Activated CD4-positive, alpha-beta memory T cell treated with anti-CD3 and anti-CD28 coated beads for 36 hours (primary cell): ENCODE data around the gene GNB1L. TPM values are rescaled to one million over a fixed set of nuclear protein-coding genes. Genes with fewer than 3 reads are reported as not detected.

Experiments used
- CTCF ChIA-PET: fragments of 350-600 bp; sonication (Branson Sonifier 250); formaldehyde crosslinking; loops from one replicate; lab custom pipeline; 2021; ENCODE audit warnings: antibody characterized with exemption, inconsistent platforms; lab: Charles Lee
- POLR2A ChIA-PET: fragments of 350-600 bp; sonication (Branson Sonifier 250); formaldehyde crosslinking; loops from one replicate; lab custom pipeline; 2021; ENCODE audit warnings: antibody characterized with exemption; lab: Charles Lee
- DNase-seq: peaks from one replicate; pipeline ENCODE4 v3.0.0-alpha.2; 2020
- H3K27ac Mint-ChIP-seq: one replicate; pipeline ENCODE4 v1.8.0; 2021; ENCODE audit warnings: mixed read lengths
- H3K27me3 Mint-ChIP-seq: one replicate; pipeline ENCODE4 v1.8.0; 2021; ENCODE audit warnings: mixed read lengths
- H3K36me3 Mint-ChIP-seq: one replicate; pipeline ENCODE4 v1.8.0; 2021; ENCODE audit warnings: mixed read lengths
- H3K4me1 Mint-ChIP-seq: one replicate; pipeline ENCODE4 v1.8.0; 2021; ENCODE audit warnings: low read depth, mixed read lengths
- H3K4me3 Mint-ChIP-seq: one replicate; pipeline ENCODE4 v1.8.0; 2021; ENCODE audit warnings: mild to moderate bottlenecking, mixed read lengths
- H3K9me3 Mint-ChIP-seq: one replicate; pipeline ENCODE4 v1.8.0; 2021; ENCODE audit warnings: mixed read lengths
- intact Hi-C: fragments of 100-400 bp; cut with micrococcal nuclease; formaldehyde crosslinking; loops from one replicate; pipeline ENCODE4 v1.15.1; 2023
- total RNA-seq, 2 experiments: library from RNA; stranded (reverse); gene quantifications; one replicate each; pipeline ENCODE4 v1.2.3, GENCODE V29; 2021

GNB1L gene
- total RNA-seq, 2 experiments from 2014 or later = 11.3 to 12.3 TPM

DNA sequence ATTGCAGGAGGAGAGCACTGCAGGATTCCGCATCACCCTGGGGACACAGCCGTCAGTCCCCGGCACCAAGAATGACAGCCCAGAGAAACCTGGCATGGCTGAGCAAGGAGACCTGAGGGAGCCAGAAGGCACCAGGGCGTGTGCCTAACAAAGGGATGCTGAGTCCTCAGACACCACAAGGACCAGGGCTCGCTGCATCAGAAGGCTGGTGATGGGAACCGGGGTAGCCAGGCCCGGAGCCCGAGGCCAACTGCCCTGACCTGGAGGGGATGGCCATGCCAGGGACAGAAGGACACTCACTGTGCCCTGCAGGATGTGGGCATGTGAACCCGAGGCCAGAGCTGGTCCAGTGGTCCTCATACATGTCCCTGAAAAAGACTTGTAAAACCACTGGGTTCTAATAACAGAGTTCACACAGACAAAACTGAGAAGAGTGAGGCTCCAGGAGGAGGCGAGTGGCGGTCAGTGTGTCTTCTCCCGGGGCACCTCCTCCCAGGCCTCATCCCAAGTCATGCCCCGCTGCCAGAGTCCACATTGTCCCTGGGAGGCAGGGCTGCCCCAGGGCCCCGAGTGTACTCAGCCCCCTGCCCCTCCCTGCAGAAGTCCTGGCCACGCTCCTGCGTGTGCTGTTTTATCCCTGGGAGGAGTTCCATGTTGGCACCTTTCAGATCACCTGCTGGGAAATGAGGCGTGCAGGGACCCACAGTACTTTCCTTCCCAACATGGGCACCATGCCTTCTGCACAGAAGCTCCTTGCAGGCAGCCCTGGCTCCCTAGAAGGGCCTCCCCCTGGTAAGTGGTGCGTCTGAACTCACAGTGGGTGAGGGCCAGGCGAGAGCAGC lies 51.6 kb downstream of the GNB1L start:
- peaks cover 4% of the 10 kb centered on the region for H3K36me3 Mint-ChIP-seq
- H3K4me1 Mint-ChIP-seq = no peaks in the 10 kb centered on the region
- no peak overlapping the region for H3K4me3 Mint-ChIP-seq
- no peaks in the 10 kb centered on the region for H3K9me3 Mint-ChIP-seq
- no peak overlapping the region for H3K27ac Mint-ChIP-seq
- ChIA-PET CTCF (no interaction called here), POLR2A (no interaction called here)
- intact Hi-C loops = no loop called here
- no peaks in the 10 kb centered on the region for H3K27me3 Mint-ChIP-seq
- no peak for DNase-seq

DNA sequence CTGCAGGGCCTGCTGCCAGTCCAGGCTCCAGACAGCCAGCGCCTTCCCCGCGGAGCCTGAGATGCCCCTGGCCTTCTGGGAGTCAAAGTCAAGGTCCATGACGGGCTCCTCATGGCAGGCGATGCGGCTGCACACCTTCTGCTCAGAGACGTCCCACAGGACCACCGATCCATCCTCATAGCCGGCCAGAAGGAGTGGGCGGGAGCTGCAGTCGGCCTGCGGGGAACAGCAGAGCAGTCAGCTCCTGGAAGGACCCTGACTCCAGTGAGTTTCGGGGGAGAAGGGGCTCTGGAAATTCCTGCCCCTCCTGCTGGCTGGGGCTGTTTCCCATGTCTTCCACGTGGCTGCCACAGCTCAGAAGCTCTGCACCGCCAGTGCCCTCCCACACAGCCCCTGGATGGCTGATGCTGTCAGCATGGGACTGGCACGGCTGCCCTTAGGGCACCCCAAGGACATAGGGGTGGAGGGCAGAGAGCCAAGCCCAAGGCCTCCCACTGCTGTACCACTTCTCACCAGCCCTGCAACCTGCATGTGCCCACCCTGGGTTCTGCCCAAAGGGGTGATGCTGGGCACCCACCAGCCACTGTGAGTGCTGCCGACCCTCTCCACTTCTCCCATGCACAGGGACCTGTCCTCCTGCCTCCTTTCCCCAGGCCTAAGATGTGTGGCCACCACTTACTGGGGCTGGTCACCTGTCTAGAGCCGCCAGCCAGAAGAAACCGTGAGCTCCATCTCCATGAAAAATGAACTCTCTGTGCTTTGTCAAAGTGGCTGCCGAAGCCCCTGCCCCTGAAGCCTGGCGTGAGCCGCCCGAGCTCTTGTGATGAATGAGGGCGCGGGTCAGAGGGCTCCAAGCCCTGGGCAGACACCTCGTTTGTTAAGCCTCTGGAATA lies 52.4 kb downstream of the GNB1L start:
- peaks cover 4% of the 10 kb centered on the region for H3K36me3 Mint-ChIP-seq
- H3K27ac Mint-ChIP-seq = no peak overlapping the region
- H3K4me1 Mint-ChIP-seq = no peaks in the 10 kb centered on the region
- H3K9me3 Mint-ChIP-seq = no peaks in the 10 kb centered on the region
- CTCF ChIA-PET = no interaction called here
- DNase-seq = no peak
- intact Hi-C loops = no loop called here
- no peak overlapping the region for H3K4me3 Mint-ChIP-seq
- POLR2A ChIA-PET = no interaction called here
- H3K27me3 Mint-ChIP-seq = no peaks in the 10 kb centered on the region

DNA sequence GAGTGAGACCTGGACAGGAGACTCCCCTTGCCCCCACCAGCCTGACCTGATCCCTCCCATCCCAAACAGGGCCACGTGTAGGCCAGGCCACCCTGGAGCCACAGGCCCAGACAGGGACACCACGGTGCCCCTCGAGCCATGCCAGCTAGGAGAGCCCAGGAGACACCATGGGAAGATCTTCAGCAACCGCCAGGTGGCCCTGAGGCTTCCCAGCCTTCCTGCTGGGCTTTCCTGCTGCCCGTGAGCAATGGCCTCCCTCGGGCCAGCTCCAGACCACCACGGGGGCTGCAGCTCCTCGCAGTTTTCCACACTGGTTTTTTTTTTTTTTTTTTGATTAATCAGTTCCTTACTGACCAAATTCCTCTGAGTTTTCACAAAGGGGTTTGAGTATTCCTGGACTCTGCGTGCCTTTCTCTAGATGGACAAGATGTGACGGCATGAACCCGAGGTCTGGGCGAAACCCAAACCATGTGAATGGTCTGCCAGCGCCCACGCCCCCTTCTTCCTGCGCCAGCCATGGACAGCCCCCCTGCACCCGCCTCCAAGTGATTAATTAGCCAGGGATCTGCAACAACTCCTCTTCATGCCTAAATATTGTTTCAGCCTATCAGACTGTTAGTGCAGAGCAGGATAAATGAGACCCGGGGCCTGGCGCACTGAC lies 53.2 kb downstream of the GNB1L start:
- no peak for DNase-seq
- H3K27me3 Mint-ChIP-seq = no peaks in the 10 kb centered on the region
- no peak overlapping the region for H3K4me3 Mint-ChIP-seq
- intact Hi-C loops = no loop called here
- H3K4me1 Mint-ChIP-seq = no peaks in the 10 kb centered on the region
- POLR2A ChIA-PET = interaction anchor here (0.6 kb wide), 1 partner anchor 320 kb away, joined by 4 read pairs; no protein-coding TSS in a partner anchor
- no peaks in the 10 kb centered on the region for H3K9me3 Mint-ChIP-seq
- CTCF ChIA-PET = no interaction called here
- H3K27ac Mint-ChIP-seq = no peak overlapping the region
- peaks cover 4% of the 10 kb centered on the region for H3K36me3 Mint-ChIP-seq

DNA sequence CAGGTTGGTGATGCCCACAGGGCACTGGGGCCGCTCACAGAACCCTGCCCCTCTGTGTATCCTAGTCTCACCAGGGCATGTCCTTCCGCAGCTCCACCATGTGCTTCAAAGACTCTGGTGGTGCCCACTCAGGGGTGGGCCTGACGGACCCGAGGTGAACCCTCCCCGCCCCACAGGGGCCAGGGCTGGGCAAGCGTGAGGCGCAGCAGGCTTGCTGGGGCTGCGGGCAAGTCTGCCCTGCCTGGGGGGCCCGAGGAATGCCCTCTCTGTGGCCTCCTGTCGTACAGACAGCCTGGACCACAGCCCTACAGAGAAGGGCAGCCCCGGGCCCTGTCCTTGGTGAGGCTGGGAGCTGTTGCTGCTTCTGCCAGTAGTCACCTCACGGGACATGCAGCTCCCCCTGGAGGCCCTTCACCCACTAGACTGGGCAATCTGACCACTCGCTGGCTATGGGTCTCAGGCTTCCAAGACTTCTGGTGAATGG lies 53.9 kb downstream of the GNB1L start:
- no peak overlapping the region for H3K27ac Mint-ChIP-seq
- CTCF ChIA-PET = no interaction called here
- no peaks in the 10 kb centered on the region for H3K27me3 Mint-ChIP-seq
- no peak for DNase-seq
- peaks cover 4% of the 10 kb centered on the region for H3K36me3 Mint-ChIP-seq
- H3K4me3 Mint-ChIP-seq = no peak overlapping the region
- POLR2A ChIA-PET = interaction anchor here (0.6 kb wide), 1 partner anchor 320 kb away, joined by 4 read pairs; no protein-coding TSS in a partner anchor
- no peaks in the 10 kb centered on the region for H3K4me1 Mint-ChIP-seq
- intact Hi-C loops = no loop called here
- no peaks in the 10 kb centered on the region for H3K9me3 Mint-ChIP-seq

DNA sequence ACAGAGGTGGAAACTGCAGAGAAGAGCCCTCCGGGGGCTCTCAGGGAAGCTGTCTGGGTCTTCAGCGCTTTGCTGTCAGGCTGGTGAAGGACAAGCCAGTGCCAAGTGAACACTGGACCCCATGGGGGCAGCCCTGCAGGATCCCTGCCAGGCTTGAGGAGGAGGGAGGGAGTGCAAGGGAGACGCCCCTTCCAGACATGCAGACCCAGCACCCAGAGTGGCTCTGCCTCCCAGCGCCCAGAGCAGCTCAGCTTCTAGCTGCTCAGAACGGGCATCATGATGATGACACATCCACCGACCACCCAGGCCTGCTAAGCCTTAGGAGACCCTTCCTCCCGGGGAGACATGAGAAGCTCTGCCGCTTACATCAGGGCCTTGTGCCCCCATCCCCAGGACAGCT lies 54.4 kb downstream of the GNB1L start:
- Mint-ChIP-seq H3K4me3 (no peak overlapping the region), H3K4me1 (no peaks in the 10 kb centered on the region), H3K9me3 (no peaks in the 10 kb centered on the region), H3K27ac (no peak overlapping the region), H3K36me3 (peaks cover 4% of the 10 kb centered on the region), H3K27me3 (no peaks in the 10 kb centered on the region)
- ChIA-PET POLR2A (no interaction called here), CTCF (no interaction called here)
- intact Hi-C loops = no loop called here
- DNase-seq = no peak

DNA sequence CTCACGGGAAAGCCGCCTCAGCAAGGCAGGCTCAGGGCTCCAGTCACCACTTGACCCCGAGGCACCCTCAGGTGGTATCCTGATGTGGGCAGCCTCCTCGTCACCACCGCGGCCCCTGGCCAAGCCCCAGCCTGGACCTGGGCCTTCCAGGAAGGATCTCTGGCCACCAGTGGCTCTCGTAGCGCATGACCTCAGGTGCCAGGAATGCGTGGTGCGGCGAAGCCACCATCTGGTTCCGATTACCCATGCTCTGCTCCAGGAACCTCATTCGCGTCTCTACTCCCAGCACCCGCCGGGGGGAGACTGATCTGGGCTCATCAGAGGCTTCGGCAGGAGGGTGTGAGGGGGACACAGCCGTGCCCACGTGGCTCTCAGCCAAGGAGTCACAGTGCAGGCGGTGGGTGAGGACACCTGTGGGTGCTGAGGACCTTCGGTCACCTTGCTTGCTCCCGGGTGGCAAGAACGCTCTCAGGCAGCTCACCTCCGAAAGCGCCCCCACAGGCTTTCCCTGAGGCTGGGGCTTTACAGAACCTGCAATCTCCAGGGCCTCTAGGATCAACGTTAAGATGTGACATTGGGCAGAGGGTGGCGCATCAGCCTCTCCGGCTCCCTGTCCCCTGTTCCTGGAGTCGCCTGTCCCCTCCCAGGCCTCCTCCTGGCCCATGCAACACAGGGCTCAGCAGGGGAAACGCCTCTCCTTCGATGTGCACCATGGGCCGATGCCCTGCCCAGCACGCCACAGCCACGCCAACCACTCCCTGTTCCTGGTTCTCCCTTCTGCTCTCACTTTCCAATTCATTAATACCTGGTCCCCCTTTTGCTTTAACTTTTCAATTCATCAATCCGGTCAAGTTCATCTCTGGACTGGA lies 55.1 kb downstream of the GNB1L start:
- POLR2A ChIA-PET = no interaction called here
- Mint-ChIP-seq H3K27me3 (no peaks in the 10 kb centered on the region), H3K27ac (no peak overlapping the region), H3K9me3 (no peaks in the 10 kb centered on the region), H3K4me3 (no peak overlapping the region), H3K36me3 (peaks cover 4% of the 10 kb centered on the region), H3K4me1 (no peaks in the 10 kb centered on the region)
- DNase-seq = no peak
- CTCF ChIA-PET = no interaction called here
- intact Hi-C loops = no loop called here

DNA sequence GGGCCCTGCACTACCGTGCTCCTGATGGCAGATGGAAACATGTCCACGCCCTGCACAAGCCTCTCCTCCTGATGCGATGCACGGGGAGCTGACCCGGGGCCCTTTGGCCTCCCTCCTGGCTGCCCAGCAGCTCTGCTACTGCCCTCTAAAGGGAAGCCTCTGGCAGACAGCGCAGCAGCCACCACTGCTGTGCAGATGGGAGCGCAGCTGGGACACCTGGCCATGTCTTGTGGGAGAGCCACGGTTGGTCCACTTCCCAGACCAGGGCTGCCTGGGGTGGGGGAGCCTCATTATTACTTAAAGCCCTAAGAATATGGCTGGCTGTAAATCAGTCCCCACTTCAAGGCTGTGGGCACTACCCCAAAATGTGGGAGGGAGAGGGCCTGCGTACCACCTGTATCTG lies 55.8 kb downstream of the GNB1L start:
- Mint-ChIP-seq H3K9me3 (peaks cover 6% of the 10 kb centered on the region), H3K36me3 (peaks cover 11% of the 10 kb centered on the region), H3K4me1 (no peaks in the 10 kb centered on the region), H3K4me3 (no peak overlapping the region), H3K27me3 (no peaks in the 10 kb centered on the region), H3K27ac (no peak overlapping the region)
- ChIA-PET POLR2A (no interaction called here), CTCF (no interaction called here)
- no peak for DNase-seq
- intact Hi-C loops = no loop called here

DNA sequence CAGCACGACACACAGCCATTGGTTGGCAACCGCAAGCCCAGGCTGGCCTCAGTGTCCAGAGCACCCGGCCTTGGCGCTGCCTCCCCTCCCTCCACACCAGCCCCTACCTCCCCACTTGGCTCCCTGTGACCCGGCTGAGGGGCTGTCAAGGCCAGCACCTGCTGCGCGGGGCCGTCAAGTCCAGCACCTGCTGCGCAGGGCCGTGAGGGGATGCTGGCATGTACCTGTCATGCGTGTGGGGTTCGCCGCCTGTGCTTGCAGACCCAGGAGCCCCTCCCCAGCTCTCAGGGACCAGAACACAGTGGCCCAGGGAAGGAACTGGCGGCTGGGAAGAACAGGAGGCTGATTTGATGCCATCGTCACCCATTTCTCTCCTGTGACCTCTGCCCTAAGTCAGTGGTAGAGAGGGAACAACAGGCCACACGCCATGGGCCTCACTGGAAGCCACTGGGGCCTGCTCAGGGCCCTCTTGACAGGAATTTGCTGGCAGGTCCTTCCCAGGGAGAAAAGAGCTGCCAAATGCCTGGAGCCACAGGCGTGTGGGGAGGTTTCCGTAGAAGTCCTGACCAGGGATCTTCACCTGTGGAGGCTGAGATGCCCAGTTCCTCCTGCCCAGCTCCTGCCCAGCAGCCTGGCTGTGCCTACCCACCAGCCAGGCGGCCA lies 56.5 kb downstream of the GNB1L start:
- Mint-ChIP-seq H3K36me3 (peaks cover 18% of the 10 kb centered on the region), H3K27ac (no peak overlapping the region)
- CTCF ChIA-PET = no interaction called here

DNA sequence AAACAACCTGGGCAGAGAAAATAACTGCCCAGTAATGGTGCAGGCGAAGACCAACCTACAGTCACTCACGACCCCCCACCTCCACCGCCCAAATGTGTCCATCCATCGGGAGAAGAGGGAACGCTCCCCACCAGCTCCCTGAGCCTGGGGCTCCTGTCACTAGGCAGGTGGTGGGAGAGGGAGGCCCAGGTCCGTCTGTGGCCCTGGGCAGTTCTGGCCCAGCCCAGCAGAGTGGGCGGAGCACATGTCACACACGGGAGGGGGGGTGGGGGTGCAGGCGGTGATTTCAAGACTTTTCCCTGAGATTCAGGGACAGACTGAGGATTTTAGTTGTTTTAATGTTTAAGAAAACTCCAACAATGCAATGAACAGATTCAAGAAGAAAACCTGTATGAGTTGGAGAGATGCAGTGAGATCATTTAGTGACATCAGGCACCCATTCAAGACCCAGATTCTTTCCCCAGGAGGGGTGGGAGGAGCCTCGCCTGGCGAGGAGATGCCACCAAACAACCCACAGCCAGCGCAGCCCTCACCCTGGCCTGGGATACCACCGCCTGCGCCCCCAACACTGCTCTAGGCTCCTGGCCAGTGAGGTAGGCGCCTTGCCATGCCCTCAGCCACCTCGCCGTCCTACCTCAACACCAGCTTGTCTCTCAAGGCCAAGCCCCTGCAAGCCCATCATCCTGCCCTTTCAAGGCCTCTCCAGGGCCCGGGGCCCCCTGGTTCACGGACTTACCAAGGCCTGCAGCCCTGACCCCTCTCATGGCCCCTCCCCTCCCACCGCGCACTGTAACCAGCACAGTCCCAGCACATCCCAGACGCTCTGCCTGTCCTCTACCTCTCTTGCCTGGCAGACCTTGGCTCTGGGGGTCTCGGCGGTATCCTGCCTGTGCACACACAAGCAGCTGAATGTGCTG lies 57.3 kb downstream of the GNB1L start:
- H3K4me1 Mint-ChIP-seq = no peaks in the 10 kb centered on the region
- no peak overlapping the region for H3K27ac Mint-ChIP-seq
- H3K27me3 Mint-ChIP-seq = no peaks in the 10 kb centered on the region
- H3K4me3 Mint-ChIP-seq = no peak overlapping the region
- peaks cover 21% of the 10 kb centered on the region for H3K36me3 Mint-ChIP-seq
- ChIA-PET POLR2A (no interaction called here), CTCF (no interaction called here)
- no peak for DNase-seq
- intact Hi-C loops = no loop called here
- peaks cover 18% of the 10 kb centered on the region for H3K9me3 Mint-ChIP-seq

More for the DNA sequence above, 56.5 kb downstream of the GNB1L start:
- no peak overlapping the region for H3K4me3 Mint-ChIP-seq
- H3K4me1 Mint-ChIP-seq = no peaks in the 10 kb centered on the region
- no peak for DNase-seq
- H3K27me3 Mint-ChIP-seq = no peaks in the 10 kb centered on the region
- POLR2A ChIA-PET = no interaction called here
- H3K9me3 Mint-ChIP-seq = peaks cover 13% of the 10 kb centered on the region
- intact Hi-C loops = no loop called here

DNA sequence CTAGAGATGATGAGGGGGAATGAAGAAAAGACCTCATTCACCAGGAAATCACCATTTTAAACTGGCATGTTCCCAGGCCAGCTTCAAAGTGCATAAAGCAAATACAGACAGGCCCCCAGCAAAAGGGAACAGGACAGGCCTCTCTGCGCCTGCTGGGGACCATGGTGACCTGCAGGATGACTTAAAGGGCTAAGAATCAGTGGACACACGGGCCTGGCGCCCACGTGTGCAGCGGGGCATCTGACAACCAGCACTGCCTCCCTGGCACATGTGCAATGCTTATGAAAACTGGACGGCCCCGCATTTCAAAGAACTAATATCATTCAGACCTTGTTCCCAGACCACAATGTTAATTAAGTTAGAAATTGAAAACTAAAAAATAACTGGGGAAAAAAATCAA lies 58.5 kb downstream of the GNB1L start:
- no peaks in the 10 kb centered on the region for H3K4me1 Mint-ChIP-seq
- DNase-seq = no peak
- CTCF ChIA-PET = interaction anchor here (0.6 kb wide), 1 partner anchor 267 kb away, joined by 3 read pairs; no protein-coding TSS in a partner anchor
- H3K9me3 Mint-ChIP-seq = peaks cover 22% of the 10 kb centered on the region
- no peak overlapping the region for H3K27ac Mint-ChIP-seq
- no peak overlapping the region for H3K4me3 Mint-ChIP-seq
- POLR2A ChIA-PET = no interaction called here
- intact Hi-C loops = no loop called here
- H3K36me3 Mint-ChIP-seq = peaks cover 26% of the 10 kb centered on the region
- H3K27me3 Mint-ChIP-seq = no peaks in the 10 kb centered on the region
